Activated naive CD8-positive, alpha-beta T cell treated with anti-CD3 and anti-CD28 coated beads, Interleukin-2, amount 50 U/mL, for 24 hours (primary cell): Measurements from ENCODE around the gene REEP5.
"Not testable (repeated sequence)": the region's sequence is repeated elsewhere in the genome, so short reads cannot be mapped to it uniquely, and the experiment has no call there.

Source experiments
- ATAC-seq: fragments of 150-1000 bp; cut with Tn5 transposase; one replicate; pipeline ENCODE4 v1.10.0; 2021
- DNase-seq: peaks from one replicate; pipeline ENCODE4 v3.0.0; 2021
- H3K27ac Mint-ChIP-seq: one replicate; pipeline ENCODE4 v1.8.0; 2021; ENCODE audit warnings: mild to moderate bottlenecking, mixed read lengths
- H3K27me3 Mint-ChIP-seq: one replicate; pipeline ENCODE4 v1.8.0; 2021; ENCODE audit warnings: mixed read lengths
- H3K36me3 Mint-ChIP-seq: one replicate; pipeline ENCODE4 v1.8.0; 2021; ENCODE audit warnings: low read depth, mixed read lengths
- H3K4me1 Mint-ChIP-seq: one replicate; pipeline ENCODE4 v1.8.0; 2021; ENCODE audit warnings: mixed read lengths
- H3K4me3 Mint-ChIP-seq: one replicate; pipeline ENCODE4 v1.8.0; 2021; ENCODE audit warnings: mild to moderate bottlenecking, moderate library complexity, mixed read lengths
- H3K9me3 Mint-ChIP-seq: one replicate; pipeline ENCODE4 v1.8.0; 2021; ENCODE audit warnings: mixed read lengths

The REEP5 gene

DNA sequence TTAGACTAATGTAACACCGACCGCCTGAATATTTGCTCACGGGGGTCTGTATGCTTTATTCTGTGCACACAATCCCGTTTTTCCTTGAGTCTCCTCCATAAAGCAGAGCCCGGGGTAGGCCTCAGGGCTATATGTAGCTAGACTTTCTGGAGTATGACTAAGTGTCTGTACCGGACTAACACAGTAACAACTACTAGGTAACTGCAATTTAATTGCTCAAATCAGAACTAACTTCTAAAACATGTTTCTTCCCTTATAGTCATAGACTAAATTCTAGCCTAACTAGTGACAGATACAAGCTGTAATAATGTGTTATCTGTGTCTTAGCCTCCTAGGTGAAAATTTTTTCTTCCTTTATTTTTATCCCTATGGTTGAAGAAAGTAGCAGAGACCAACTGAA lies 2.1 kb downstream of the REEP5 start:
- no peak for ATAC-seq
- H3K4me1 Mint-ChIP-seq = peaks cover 75% of the 10 kb centered on the region
- H3K27ac Mint-ChIP-seq = peak overlapping the region; percentile 23
- H3K27me3 Mint-ChIP-seq = no peaks in the 10 kb centered on the region
- no peaks in the 10 kb centered on the region for H3K9me3 Mint-ChIP-seq
- peak overlapping the region; percentile 97 for H3K4me3 Mint-ChIP-seq
- H3K36me3 Mint-ChIP-seq = peaks cover 32% of the 10 kb centered on the region
- DNase-seq = no peak

DNA sequence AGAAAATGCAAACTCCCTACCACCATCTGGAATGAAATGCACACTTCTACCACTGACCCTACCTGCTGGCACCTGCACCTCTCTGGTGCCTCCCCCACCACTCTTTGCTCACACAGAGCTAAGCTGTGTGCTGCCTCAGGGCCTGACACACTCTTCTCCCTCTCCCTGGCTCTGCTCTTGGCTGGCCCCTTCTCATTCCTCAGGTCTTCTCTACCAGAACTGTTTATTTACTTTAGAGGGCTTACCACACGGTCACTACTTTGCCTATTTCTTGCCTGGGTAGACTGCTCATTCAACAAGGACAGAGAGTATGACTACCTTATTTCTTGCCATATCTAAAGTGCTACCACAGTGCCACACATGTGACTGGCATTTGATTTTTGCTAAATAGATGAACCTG lies 3.3 kb downstream of the REEP5 start:
- Mint-ChIP-seq H3K27ac (no peak overlapping the region), H3K27me3 (no peaks in the 10 kb centered on the region), H3K4me1 (peaks cover 77% of the 10 kb centered on the region), H3K9me3 (no peaks in the 10 kb centered on the region), H3K4me3 (no peak overlapping the region), H3K36me3 (peaks cover 40% of the 10 kb centered on the region)
- ATAC-seq (no peak), DNase-seq (no peak)

DNA sequence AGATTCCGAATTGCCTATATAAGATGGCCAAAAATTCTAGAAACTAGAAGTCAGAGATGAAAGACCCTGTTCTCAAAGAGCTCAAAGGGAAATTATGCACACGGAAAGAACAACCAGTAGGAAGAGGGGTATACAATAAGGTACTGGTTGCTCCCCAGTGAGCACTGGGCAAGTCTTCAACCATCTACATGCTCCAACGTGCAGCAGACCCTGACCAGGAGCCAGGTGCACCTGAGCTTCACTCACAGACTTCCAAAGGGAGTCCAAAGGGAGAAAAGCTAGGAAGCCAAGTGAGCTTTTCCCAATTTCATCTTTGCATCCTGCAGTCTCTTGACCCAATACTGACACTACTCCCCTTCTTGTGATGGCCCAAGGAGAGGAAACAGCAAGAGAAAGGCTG lies 3.9 kb downstream of the REEP5 start:
- H3K27ac Mint-ChIP-seq = no peak overlapping the region
- no peaks in the 10 kb centered on the region for H3K27me3 Mint-ChIP-seq
- ATAC-seq = no peak
- DNase-seq = no peak
- peaks cover 43% of the 10 kb centered on the region for H3K36me3 Mint-ChIP-seq
- H3K9me3 Mint-ChIP-seq = no peaks in the 10 kb centered on the region
- no peak overlapping the region for H3K4me3 Mint-ChIP-seq
- peaks cover 76% of the 10 kb centered on the region for H3K4me1 Mint-ChIP-seq

DNA sequence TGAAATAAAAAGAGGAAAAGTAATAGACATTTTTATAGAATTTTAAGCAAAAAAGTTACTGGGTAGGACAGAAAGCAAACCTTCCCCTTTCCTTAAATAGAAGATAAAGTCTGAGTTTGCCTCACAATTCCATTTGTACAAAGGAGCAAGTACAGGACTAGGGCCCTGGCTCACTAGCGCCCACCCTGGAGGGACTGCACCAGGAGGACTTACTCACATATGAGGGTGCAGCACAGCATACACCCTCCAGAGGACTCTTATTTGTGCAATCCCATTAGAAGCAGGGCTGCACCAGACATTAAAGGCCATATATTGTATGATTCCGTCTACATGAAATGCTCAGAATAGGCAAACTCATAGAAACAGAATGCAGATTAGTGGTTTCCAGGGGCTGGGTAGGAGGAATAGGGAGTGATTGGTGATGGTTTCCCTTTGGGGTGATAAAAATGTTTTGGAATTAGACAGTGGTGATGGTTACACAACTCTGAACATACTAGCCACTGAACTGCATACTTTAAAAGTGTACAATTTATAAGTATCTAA lies 4.5 kb downstream of the REEP5 start:
- Mint-ChIP-seq H3K36me3 (peaks cover 49% of the 10 kb centered on the region), H3K27ac (no peak overlapping the region), H3K9me3 (no peaks in the 10 kb centered on the region), H3K27me3 (no peaks in the 10 kb centered on the region), H3K4me3 (no peak overlapping the region), H3K4me1 (peaks cover 76% of the 10 kb centered on the region)
- DNase-seq = peak; percentile 33
- ATAC-seq = no peak

GRCh38 chr5:112915831-112916230 lies 6.2 kb downstream of the REEP5 start:
- peaks cover 79% of the 10 kb centered on the region for H3K4me1 Mint-ChIP-seq
- H3K27me3 Mint-ChIP-seq = no peaks in the 10 kb centered on the region
- DNase-seq (no peak), ATAC-seq (no peak)
- no peak overlapping the region for H3K27ac Mint-ChIP-seq
- H3K36me3 Mint-ChIP-seq = peaks cover 51% of the 10 kb centered on the region
- H3K4me3 Mint-ChIP-seq = no peak overlapping the region
- no peaks in the 10 kb centered on the region for H3K9me3 Mint-ChIP-seq

GRCh38 chr5:112914584-112914983 lies 7.4 kb downstream of the REEP5 start:
- no peak overlapping the region for H3K27ac Mint-ChIP-seq

GRCh38 chr5:112910529-112910928 lies 11.5 kb downstream of the REEP5 start:
- DNase-seq (no peak), ATAC-seq (no peak)
- Mint-ChIP-seq H3K27ac (no peak overlapping the region), H3K4me1 (peaks cover 37% of the 10 kb centered on the region), H3K27me3 (no peaks in the 10 kb centered on the region), H3K36me3 (peaks cover 36% of the 10 kb centered on the region), H3K4me3 (no peak overlapping the region), H3K9me3 (no peaks in the 10 kb centered on the region)

More at GRCh38 chr5:112914584-112914983, 7.4 kb downstream of the REEP5 start:
- Mint-ChIP-seq H3K4me3 (no peak overlapping the region), H3K36me3 (peaks cover 51% of the 10 kb centered on the region), H3K4me1 (peaks cover 68% of the 10 kb centered on the region), H3K9me3 (no peaks in the 10 kb centered on the region), H3K27me3 (no peaks in the 10 kb centered on the region)
- DNase-seq (no peak), ATAC-seq (peak; percentile 56)

- H3K27ac Mint-ChIP-seq = no peak overlapping the region
- H3K9me3 Mint-ChIP-seq = no peaks in the 10 kb centered on the region
- H3K4me1 Mint-ChIP-seq = peaks cover 31% of the 10 kb centered on the region
- ATAC-seq (no peak), DNase-seq (no peak)
- H3K4me3 Mint-ChIP-seq = no peak overlapping the region
- no peaks in the 10 kb centered on the region for H3K27me3 Mint-ChIP-seq
- H3K36me3 Mint-ChIP-seq = peaks cover 31% of the 10 kb centered on the region
Observed at GRCh38 chr5:112908854-112909253, 13.2 kb downstream of the REEP5 start.

GRCh38 chr5:112907166-112907631 lies 14.8 kb downstream of the REEP5 start:
- Mint-ChIP-seq H3K9me3 (no peaks in the 10 kb centered on the region), H3K4me1 (peaks cover 18% of the 10 kb centered on the region), H3K27ac (no peak overlapping the region), H3K36me3 (peaks cover 23% of the 10 kb centered on the region), H3K27me3 (no peaks in the 10 kb centered on the region), H3K4me3 (no peak overlapping the region)
- ATAC-seq (no peak), DNase-seq (no peak)

DNA sequence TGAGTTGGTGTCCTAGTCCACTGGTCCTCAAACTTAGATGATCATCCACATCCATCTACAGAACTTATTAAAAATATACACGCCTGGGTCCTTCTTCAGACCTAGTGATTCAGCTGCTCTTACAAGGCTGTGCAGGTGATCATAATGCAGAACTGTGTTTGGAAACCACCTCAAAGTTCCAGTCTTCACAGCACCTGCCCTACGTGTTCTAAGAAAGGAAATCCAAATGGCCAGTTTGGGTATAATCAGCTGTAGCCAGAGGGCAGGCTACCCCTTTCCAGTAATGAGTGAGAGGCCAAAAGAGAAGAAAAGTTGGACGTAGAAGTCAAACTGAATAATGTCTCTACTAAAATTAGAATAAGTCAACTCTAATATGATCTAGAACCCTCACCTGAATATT lies 15.4 kb downstream of the REEP5 start:
- H3K27ac Mint-ChIP-seq = peak overlapping the region; percentile 16
- ATAC-seq (no peak), DNase-seq (no peak)
- H3K9me3 Mint-ChIP-seq = no peaks in the 10 kb centered on the region
- no peaks in the 10 kb centered on the region for H3K27me3 Mint-ChIP-seq
- H3K4me3 Mint-ChIP-seq = no peak overlapping the region
- H3K4me1 Mint-ChIP-seq = peaks cover 14% of the 10 kb centered on the region
- H3K36me3 Mint-ChIP-seq = peaks cover 21% of the 10 kb centered on the region

DNA sequence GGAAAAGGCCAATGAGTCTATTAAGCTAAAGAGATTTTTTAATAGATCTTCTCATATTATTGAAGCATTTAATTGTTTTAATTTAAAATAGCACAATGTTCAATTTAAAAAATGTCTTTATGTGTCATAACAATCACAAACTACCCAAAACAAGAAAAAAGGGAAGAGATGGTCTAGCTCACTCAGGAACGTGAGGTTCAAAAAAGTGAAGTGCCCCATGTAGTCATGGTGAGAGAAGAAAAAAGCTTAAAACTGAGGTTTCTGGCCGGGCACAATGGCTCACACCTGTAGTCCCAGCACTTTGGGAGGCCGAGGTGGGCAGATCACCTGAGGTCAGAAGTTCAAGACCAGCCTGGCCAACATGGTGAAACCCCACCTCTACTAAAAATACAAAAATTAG lies 17.0 kb downstream of the REEP5 start:
- not testable (repeated sequence) for H3K4me3 Mint-ChIP-seq, H3K27ac Mint-ChIP-seq, H3K27me3 Mint-ChIP-seq, ATAC-seq, H3K9me3 Mint-ChIP-seq, DNase-seq
- peaks cover 10% of the 10 kb centered on the region for H3K4me1 Mint-ChIP-seq
- peaks cover 26% of the 10 kb centered on the region for H3K36me3 Mint-ChIP-seq

DNA sequence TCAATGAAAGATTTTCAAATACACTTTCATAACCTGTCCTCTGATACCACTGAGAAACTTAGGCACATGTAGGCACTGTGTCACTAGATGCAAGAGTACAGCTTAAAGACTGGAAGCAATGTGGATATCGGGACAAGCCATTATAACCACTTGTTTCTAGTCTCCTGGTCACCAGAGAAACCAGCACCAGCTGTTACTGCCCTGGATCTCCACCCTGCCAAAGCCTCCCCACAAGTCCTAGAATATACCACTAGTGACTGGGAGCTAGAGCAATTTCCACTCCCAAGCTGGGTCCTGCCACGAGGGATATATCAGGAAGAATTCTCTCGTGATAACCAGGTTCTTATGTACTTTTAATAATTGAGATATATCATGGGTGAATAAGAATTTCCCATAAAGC lies 19.5 kb downstream of the REEP5 start:
- H3K4me3 Mint-ChIP-seq = no peak overlapping the region
- DNase-seq (no peak), ATAC-seq (no peak)
- no peaks in the 10 kb centered on the region for H3K9me3 Mint-ChIP-seq
- peaks cover 34% of the 10 kb centered on the region for H3K36me3 Mint-ChIP-seq
- no peak overlapping the region for H3K27ac Mint-ChIP-seq
- peaks cover 11% of the 10 kb centered on the region for H3K4me1 Mint-ChIP-seq
- H3K27me3 Mint-ChIP-seq = no peaks in the 10 kb centered on the region

DNA sequence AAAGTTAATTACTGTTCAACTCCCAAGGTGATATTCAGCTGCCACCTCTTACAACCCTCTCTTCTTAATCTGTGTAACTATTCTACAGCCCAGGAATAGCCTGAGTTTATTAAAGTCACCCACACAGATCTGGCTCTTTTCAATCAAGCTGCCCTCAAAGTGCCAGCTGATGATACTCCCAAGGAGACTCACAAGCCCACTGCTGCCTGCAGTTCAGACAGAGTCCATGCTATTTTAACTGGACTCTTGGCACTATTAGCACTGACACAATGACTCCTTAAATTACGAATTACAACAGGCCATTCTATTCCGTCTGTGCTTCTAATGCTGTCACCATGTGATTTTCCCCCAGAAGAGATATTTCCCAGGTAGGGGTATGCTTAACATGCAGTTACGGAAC lies 26.3 kb downstream of the REEP5 start:
- H3K27me3 Mint-ChIP-seq = no peaks in the 10 kb centered on the region
- no peak overlapping the region for H3K27ac Mint-ChIP-seq
- peaks cover 41% of the 10 kb centered on the region for H3K36me3 Mint-ChIP-seq
- DNase-seq (no peak), ATAC-seq (no peak)
- peaks cover 2% of the 10 kb centered on the region for H3K4me1 Mint-ChIP-seq
- H3K4me3 Mint-ChIP-seq = no peak overlapping the region
- H3K9me3 Mint-ChIP-seq = no peaks in the 10 kb centered on the region

DNA sequence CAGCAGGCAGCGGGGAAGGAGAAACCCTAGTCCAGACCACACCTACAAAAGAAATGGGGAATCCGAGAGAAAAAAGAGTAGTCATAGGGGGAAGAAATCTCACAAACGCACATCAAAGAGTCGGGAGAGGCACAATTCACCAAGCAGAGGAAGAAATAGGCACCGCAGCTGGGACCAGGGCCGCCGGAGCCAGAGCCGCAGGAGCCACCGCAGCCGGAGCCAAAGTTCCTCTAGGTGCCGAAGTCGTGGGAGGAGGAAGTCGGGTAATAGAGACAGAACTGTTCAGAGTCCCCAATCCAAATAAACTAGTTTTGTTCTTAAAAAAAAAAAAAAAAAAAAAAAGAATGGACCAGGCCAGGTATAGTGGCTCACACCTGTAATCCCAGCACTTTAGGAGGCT lies 29.3 kb downstream of the REEP5 start:
- no peak for ATAC-seq
- no peak for DNase-seq
- peaks cover 35% of the 10 kb centered on the region for H3K36me3 Mint-ChIP-seq
- H3K9me3 Mint-ChIP-seq = peaks cover 5% of the 10 kb centered on the region
- no peaks in the 10 kb centered on the region for H3K27me3 Mint-ChIP-seq
- peaks cover 13% of the 10 kb centered on the region for H3K4me1 Mint-ChIP-seq
- no peak overlapping the region for H3K27ac Mint-ChIP-seq
- H3K4me3 Mint-ChIP-seq = no peak overlapping the region

DNA sequence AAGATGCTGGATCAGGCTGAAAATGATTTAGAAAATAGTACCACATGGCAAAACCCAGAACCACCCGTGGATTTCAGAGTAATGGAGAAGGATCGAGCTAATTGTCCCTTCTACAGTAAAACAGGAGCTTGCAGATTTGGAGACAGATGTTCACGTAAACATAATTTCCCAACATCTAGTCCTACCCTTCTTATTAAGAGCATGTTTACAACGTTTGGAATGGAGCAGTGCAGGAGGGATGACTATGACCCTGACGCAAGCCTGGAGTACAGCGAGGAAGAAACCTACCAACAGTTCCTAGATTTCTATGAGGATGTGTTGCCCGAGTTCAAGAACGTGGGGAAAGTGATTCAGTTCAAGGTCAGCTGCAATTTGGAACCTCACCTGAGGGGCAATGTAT lies 30.0 kb downstream of the REEP5 start:
- not testable (repeated sequence) for H3K4me3 Mint-ChIP-seq, H3K27ac Mint-ChIP-seq, DNase-seq, ATAC-seq, H3K27me3 Mint-ChIP-seq, H3K9me3 Mint-ChIP-seq
- Mint-ChIP-seq H3K4me1 (peaks cover 20% of the 10 kb centered on the region), H3K36me3 (peaks cover 35% of the 10 kb centered on the region)

- DNase-seq (no peak), ATAC-seq (peak; percentile 68)
- peak overlapping the region; percentile 65 for H3K27ac Mint-ChIP-seq
- H3K27me3 Mint-ChIP-seq = no peaks in the 10 kb centered on the region
- H3K4me1 Mint-ChIP-seq = peaks cover 25% of the 10 kb centered on the region
- peaks cover 5% of the 10 kb centered on the region for H3K9me3 Mint-ChIP-seq
- H3K36me3 Mint-ChIP-seq = peaks cover 43% of the 10 kb centered on the region
- no peak overlapping the region for H3K4me3 Mint-ChIP-seq
Observed at GRCh38 chr5:112886975-112887374, 35.1 kb downstream of the REEP5 start.
